Activated CD4-positive, alpha-beta memory T cell treated with anti-CD3 and anti-CD28 coated beads, Interleukin-2, amount 10 ng/mL, durations not matched to agents 7 days and 5 days (primary cell): ENCODE data around the gene GANC. TPM values are rescaled to one million over a fixed set of nuclear protein-coding genes. Genes with fewer than 3 reads are reported as not detected.
"Not testable (repeated sequence)": the region's sequence is repeated elsewhere in the genome, so short reads cannot be mapped to it uniquely, and the experiment has no call there.

Experiments used
- CTCF ChIA-PET: fragments of 350-600 bp; sonication (Branson Sonifier 250); formaldehyde crosslinking; loops from one replicate; lab custom pipeline; 2021; ENCODE audit warnings: antibody characterized with exemption, inconsistent platforms; lab: Charles Lee
- POLR2A ChIA-PET: fragments of 350-600 bp; sonication (Branson Sonifier 250); formaldehyde crosslinking; loops from one replicate; lab custom pipeline; 2021; ENCODE audit warnings: antibody characterized with exemption; lab: Charles Lee
- DNase-seq: peaks from one replicate; pipeline ENCODE4 v3.0.0-alpha.2; 2020
- H3K27ac Mint-ChIP-seq: one replicate; pipeline ENCODE4 v1.8.0; 2021; ENCODE audit warnings: mild to moderate bottlenecking, mixed read lengths
- H3K27me3 Mint-ChIP-seq: one replicate; pipeline ENCODE4 v1.8.0; 2021; ENCODE audit warnings: mixed read lengths
- H3K36me3 Mint-ChIP-seq: one replicate; pipeline ENCODE4 v1.8.0; 2021; ENCODE audit warnings: low read depth, mixed read lengths
- H3K4me1 Mint-ChIP-seq: one replicate; pipeline ENCODE4 v1.8.0; 2021; ENCODE audit warnings: mixed read lengths
- H3K4me3 Mint-ChIP-seq: one replicate; pipeline ENCODE4 v1.8.0; 2021; ENCODE audit warnings: mild to moderate bottlenecking, mixed read lengths
- H3K9me3 Mint-ChIP-seq: one replicate; pipeline ENCODE4 v1.8.0; 2021; ENCODE audit warnings: mixed read lengths
- total RNA-seq, 2 experiments: library from RNA; stranded (reverse); gene quantifications; one replicate each; pipeline ENCODE4 v1.2.3, GENCODE V29; 2021

GANC gene
- total RNA-seq, result 10 to 100 TPM; 28.3 to 31.5 TPM

- Mint-ChIP-seq H3K9me3 (no peaks in the 10 kb centered on the region), H3K4me1 (peaks cover 43% of the 10 kb centered on the region), H3K27me3 (no peaks in the 10 kb centered on the region), H3K4me3 (peak within 1 kb of the TSS; percentile 96), H3K27ac (peak within 1 kb of the TSS; percentile 98), H3K36me3 (peaks cover 25% of the 10 kb centered on the region)
- ChIA-PET POLR2A (interaction anchor here (0.6 to 4.2 kb wide), 23 partner anchors 8 to 1708 kb away, joined by 3 to 35 read pairs (median 4); partner anchors contain the start of genes HAUS2, LRRC57, SNAP23 and STARD9), CTCF (interaction anchor here (0.6 kb wide), 1 partner anchor 1220 kb away, joined by 3 read pairs; the partner anchor contains the start of gene TP53BP1)
- DNase-seq, result peak; percentile 98
Observed at GRCh38 chr15:42272939-42273899, at the start of gene GANC, which contains the start of gene TMEM87A. TSS of gene GANC (plus strand) at chr15:42273201. CDS start at chr15:42274482, 1,281 bp downstream. TSS of gene TMEM87A (minus strand) at chr15:42273433. CDS start at chr15:42273398, 35 bp downstream.

- H3K4me3 Mint-ChIP-seq, result no peak overlapping the region
- no peaks in the 10 kb centered on the region for H3K4me1 Mint-ChIP-seq
- no peak for DNase-seq
- ChIA-PET POLR2A (no interaction called here), CTCF (no interaction called here)
- no peaks in the 10 kb centered on the region for H3K27me3 Mint-ChIP-seq
- no peak overlapping the region for H3K27ac Mint-ChIP-seq
- peaks cover 49% of the 10 kb centered on the region for H3K36me3 Mint-ChIP-seq
- H3K9me3 Mint-ChIP-seq, result no peaks in the 10 kb centered on the region
Observed at GRCh38 chr15:42226648-42227047, 46.4 kb upstream of the GANC start.

- H3K9me3 Mint-ChIP-seq, result no peaks in the 10 kb centered on the region
- no peaks in the 10 kb centered on the region for H3K4me1 Mint-ChIP-seq
- no peak overlapping the region for H3K4me3 Mint-ChIP-seq
- H3K36me3 Mint-ChIP-seq, result peaks cover 53% of the 10 kb centered on the region
- CTCF ChIA-PET, result interaction anchor here (0.6 kb wide), 1 partner anchor 237 kb away, joined by 3 read pairs; no protein-coding TSS in a partner anchor
- no peak overlapping the region for H3K27ac Mint-ChIP-seq
- POLR2A ChIA-PET, result interaction anchor here (1.0 to 1.6 kb wide), 2 partner anchors 45 to 263 kb away, joined by 3 to 4 read pairs; partner anchors contain the start of genes GANC, TMEM87A and ZNF106
- no peaks in the 10 kb centered on the region for H3K27me3 Mint-ChIP-seq
- DNase-seq, result no peak
Observed at GRCh38 chr15:42228036-42228435, 45.0 kb upstream of the GANC start.

- POLR2A ChIA-PET, result interaction anchor here (1.6 kb wide), 1 partner anchor 262 kb away, joined by 3 read pairs; the partner anchor contains the start of gene ZNF106
- H3K27ac Mint-ChIP-seq, H3K4me1 Mint-ChIP-seq, H3K27me3 Mint-ChIP-seq, CTCF ChIA-PET, H3K4me3 Mint-ChIP-seq, H3K9me3 Mint-ChIP-seq, DNase-seq: not testable (repeated sequence)
- H3K36me3 Mint-ChIP-seq, result peaks cover 53% of the 10 kb centered on the region
Observed at GRCh38 chr15:42228981-42229380, 44.0 kb upstream of the GANC start.

- H3K27me3 Mint-ChIP-seq, result no peaks in the 10 kb centered on the region
- no peak for DNase-seq
- H3K4me1 Mint-ChIP-seq, result no peaks in the 10 kb centered on the region
- ChIA-PET CTCF (no interaction called here), POLR2A (interaction anchor here (0.7 kb wide), 1 partner anchor 23 kb away, joined by 3 read pairs; the partner anchor contains the start of gene VPS39)
- no peak overlapping the region for H3K4me3 Mint-ChIP-seq
- no peak overlapping the region for H3K27ac Mint-ChIP-seq
- H3K9me3 Mint-ChIP-seq, result no peaks in the 10 kb centered on the region
- H3K36me3 Mint-ChIP-seq, result peaks cover 51% of the 10 kb centered on the region
Observed at GRCh38 chr15:42231088-42231487, 41.9 kb upstream of the GANC start.

GRCh38 chr15:42232606-42233005, 40.4 kb upstream of the GANC start:
- no peaks in the 10 kb centered on the region for H3K4me1 Mint-ChIP-seq
- DNase-seq, result no peak
- no peak overlapping the region for H3K27ac Mint-ChIP-seq
- H3K27me3 Mint-ChIP-seq, result no peaks in the 10 kb centered on the region
- ChIA-PET POLR2A (no interaction called here), CTCF (no interaction called here)
- H3K36me3 Mint-ChIP-seq, result peaks cover 56% of the 10 kb centered on the region
- no peak overlapping the region for H3K4me3 Mint-ChIP-seq
- H3K9me3 Mint-ChIP-seq, result no peaks in the 10 kb centered on the region

GRCh38 chr15:42233107-42233506, 39.9 kb upstream of the GANC start:
- POLR2A ChIA-PET, result no interaction called here
- H3K36me3 Mint-ChIP-seq, result peaks cover 58% of the 10 kb centered on the region

GRCh38 chr15:42239528-42240182, 33.3 kb upstream of the GANC start:
- ChIA-PET POLR2A (no interaction called here), CTCF (no interaction called here)
- Mint-ChIP-seq H3K27me3 (no peaks in the 10 kb centered on the region), H3K27ac (no peak overlapping the region), H3K4me1 (peaks cover 16% of the 10 kb centered on the region), H3K36me3 (peaks cover 63% of the 10 kb centered on the region), H3K4me3 (no peak overlapping the region), H3K9me3 (no peaks in the 10 kb centered on the region)
- DNase-seq, result no peak

More at GRCh38 chr15:42233107-42233506, 39.9 kb upstream of the GANC start:
- H3K9me3 Mint-ChIP-seq, result no peaks in the 10 kb centered on the region
- H3K4me1 Mint-ChIP-seq, result no peaks in the 10 kb centered on the region
- H3K27me3 Mint-ChIP-seq, result no peaks in the 10 kb centered on the region
- H3K4me3 Mint-ChIP-seq, result no peak overlapping the region
- no peak for DNase-seq
- CTCF ChIA-PET, result no interaction called here
- no peak overlapping the region for H3K27ac Mint-ChIP-seq

- no peak overlapping the region for H3K27ac Mint-ChIP-seq
- no peak for DNase-seq
- H3K4me1 Mint-ChIP-seq, result peaks cover 16% of the 10 kb centered on the region
- no peaks in the 10 kb centered on the region for H3K27me3 Mint-ChIP-seq
- POLR2A ChIA-PET, result interaction anchor here (1.7 kb wide), 1 partner anchor 32 kb away, joined by 10 read pairs; the partner anchor contains the start of genes GANC and TMEM87A
- peaks cover 54% of the 10 kb centered on the region for H3K36me3 Mint-ChIP-seq
- H3K9me3 Mint-ChIP-seq, result no peaks in the 10 kb centered on the region
- H3K4me3 Mint-ChIP-seq, result no peak overlapping the region
- CTCF ChIA-PET, result no interaction called here
Observed at GRCh38 chr15:42240823-42241222, 32.2 kb upstream of the GANC start.

GRCh38 chr15:42253300-42253699, 19.7 kb upstream of the GANC start:
- POLR2A ChIA-PET, result no interaction called here
- no peaks in the 10 kb centered on the region for H3K27me3 Mint-ChIP-seq
- H3K27ac Mint-ChIP-seq, result no peak overlapping the region
- DNase-seq, result no peak
- no peaks in the 10 kb centered on the region for H3K4me1 Mint-ChIP-seq
- H3K9me3 Mint-ChIP-seq, result peaks cover 18% of the 10 kb centered on the region
- H3K36me3 Mint-ChIP-seq, result peaks cover 68% of the 10 kb centered on the region
- CTCF ChIA-PET, result no interaction called here
- H3K4me3 Mint-ChIP-seq, result no peak overlapping the region

GRCh38 chr15:42264795-42265194, 8.2 kb upstream of the GANC start:
- POLR2A ChIA-PET, result interaction anchor here (1.0 kb wide), 1 partner anchor 9 kb away, joined by 5 read pairs; the partner anchor contains the start of genes GANC and TMEM87A
- Mint-ChIP-seq H3K36me3 (peaks cover 68% of the 10 kb centered on the region), H3K4me1 (peaks cover 21% of the 10 kb centered on the region), H3K27me3 (no peaks in the 10 kb centered on the region), H3K9me3 (no peaks in the 10 kb centered on the region), H3K27ac (no peak overlapping the region), H3K4me3 (no peak overlapping the region)
- CTCF ChIA-PET, result no interaction called here
- DNase-seq, result no peak

GRCh38 chr15:42267286-42267685, 5.7 kb upstream of the GANC start:
- CTCF ChIA-PET, result no interaction called here
- peaks cover 61% of the 10 kb centered on the region for H3K36me3 Mint-ChIP-seq
- H3K27ac Mint-ChIP-seq, result no peak overlapping the region
- H3K4me1 Mint-ChIP-seq, result peaks cover 40% of the 10 kb centered on the region
- no peak overlapping the region for H3K4me3 Mint-ChIP-seq
- no peak for DNase-seq
- POLR2A ChIA-PET, result no interaction called here
- H3K27me3 Mint-ChIP-seq, result no peaks in the 10 kb centered on the region
- H3K9me3 Mint-ChIP-seq, result no peaks in the 10 kb centered on the region
